AG08396 (cell line): ENCODE results near the gene IGF2R.
"Not testable (repeated sequence)": the region's sequence is repeated elsewhere in the genome, so short reads cannot be mapped to it uniquely, and the experiment has no call there.

ENCODE experiments used
- DNase-seq: peaks from one replicate; pipeline ENCODE4 v3.0.0; 2012; ENCODE audit warnings: low spot score, mixed read lengths

Gene IGF2R

GRCh38 chr6:159953091-159953601 lies 15.7 kb upstream of the IGF2R start:
- DNase-seq: no peak

- DNase-seq: no peak
These were observed 12.9 kb upstream of the IGF2R start for GRCh38 chr6:159955945-159956361.

- DNase-seq: no peak
These were observed 11.7 kb upstream of the IGF2R start for GRCh38 chr6:159957071-159957673.

GRCh38 chr6:159959165-159959975 lies 9.5 kb upstream of the IGF2R start:
- DNase-seq: no peak

DNA sequence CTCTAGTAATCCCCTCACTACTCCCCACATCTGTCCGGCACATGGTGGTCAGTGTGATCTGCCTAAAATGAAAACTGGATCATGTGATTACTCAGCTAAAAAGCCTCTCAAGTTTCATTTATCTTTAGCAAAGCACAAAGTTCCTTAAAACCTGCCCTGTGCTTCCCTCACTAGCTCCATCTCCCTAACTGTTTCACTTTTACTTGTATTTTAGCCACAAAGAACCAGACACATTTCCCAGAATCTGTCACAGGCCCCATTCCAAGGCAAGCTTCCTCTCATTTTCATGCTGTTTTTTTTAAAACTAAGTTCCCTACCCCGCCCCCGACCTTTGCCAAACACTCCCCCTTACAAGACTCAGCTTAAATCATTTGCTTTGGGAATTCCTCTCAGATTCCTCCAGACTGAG lies 8.9 kb upstream of the IGF2R start:
- no peak for DNase-seq

- no peak for DNase-seq
These were observed 8.4 kb upstream of the IGF2R start for GRCh38 chr6:159960485-159960884.

- DNase-seq: no peak
These were observed 7.4 kb upstream of the IGF2R start for GRCh38 chr6:159961528-159961927.

- DNase-seq: no peak
These were observed 5.8 kb upstream of the IGF2R start for GRCh38 chr6:159963111-159963510.

DNA sequence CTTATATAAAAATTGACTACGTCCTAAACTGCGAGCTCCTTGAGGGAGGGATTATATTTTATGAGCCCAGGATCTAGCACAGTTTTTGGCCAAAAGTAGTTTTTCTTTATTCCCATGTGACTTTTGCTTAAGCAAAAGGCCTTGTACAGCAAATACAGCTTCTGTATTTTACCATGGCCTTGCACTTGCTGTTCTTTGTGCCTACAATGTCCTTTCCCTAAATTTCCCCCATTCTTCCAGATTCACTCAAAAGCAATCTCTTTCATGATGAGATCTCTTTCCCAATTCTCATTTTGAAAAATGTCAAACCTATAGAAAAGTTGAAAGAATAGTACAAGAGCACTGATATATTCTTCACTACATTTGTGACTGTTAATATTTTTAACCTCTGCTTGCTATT lies 4.8 kb upstream of the IGF2R start:
- DNase-seq: no peak

DNA sequence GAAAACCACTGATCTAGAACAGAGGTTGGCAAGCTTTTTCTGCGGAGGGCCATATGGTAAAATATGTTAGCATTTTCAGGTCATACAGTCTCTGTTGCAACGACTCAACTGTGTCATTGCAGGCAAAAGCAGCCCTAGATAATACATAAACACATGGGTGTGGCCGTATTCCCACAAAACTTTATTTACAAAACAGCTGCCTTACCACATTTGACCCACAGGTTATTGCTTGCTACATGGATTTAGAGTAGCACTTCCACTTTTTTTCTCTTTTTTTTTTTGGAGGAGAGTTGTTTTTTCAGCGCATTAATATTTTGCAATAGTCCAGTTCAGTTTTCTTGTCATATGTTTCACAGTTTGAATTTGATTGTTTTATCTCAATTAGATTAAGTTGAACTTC lies 2.5 kb upstream of the IGF2R start:
- no peak for DNase-seq

DNA sequence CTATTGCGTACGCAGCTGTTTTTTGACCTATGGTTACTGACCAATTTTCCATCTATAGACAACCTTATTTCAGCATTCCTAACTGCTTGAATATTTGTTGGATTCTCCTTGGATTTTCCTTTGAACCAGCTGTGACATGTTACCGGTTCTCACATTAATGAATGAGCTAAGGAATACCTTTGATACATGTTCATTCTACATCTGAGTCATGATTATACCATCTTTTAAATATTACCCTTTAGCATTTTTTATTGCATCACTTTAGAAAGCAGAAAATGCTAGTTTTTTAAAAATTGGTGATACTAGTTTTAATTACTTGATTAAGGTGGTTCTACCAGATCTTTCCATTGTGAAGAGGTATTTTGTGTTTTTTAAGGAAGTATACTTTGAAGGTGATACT lies 1.9 kb upstream of the IGF2R start:
- no peak for DNase-seq

DNA sequence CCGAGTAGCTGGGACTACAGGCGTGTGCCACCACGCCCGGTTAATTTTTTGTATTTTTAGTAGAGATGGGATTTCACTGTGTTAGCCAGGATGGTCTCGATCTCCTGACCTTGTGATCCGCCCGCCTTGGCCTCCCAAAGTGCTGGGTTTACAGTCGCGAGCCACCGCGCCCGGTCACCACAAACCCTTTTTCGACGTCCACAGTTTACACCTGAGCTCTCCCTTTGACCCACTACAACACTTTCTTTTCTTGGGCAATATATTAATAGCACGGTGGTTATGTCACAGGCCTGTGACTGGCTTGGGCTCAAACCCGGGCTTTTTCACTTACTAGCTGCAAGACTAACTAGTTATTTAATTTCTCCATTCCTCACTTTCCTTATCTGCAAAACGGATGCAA lies 1.3 kb upstream of the IGF2R start:
- not testable (repeated sequence) for DNase-seq

DNA sequence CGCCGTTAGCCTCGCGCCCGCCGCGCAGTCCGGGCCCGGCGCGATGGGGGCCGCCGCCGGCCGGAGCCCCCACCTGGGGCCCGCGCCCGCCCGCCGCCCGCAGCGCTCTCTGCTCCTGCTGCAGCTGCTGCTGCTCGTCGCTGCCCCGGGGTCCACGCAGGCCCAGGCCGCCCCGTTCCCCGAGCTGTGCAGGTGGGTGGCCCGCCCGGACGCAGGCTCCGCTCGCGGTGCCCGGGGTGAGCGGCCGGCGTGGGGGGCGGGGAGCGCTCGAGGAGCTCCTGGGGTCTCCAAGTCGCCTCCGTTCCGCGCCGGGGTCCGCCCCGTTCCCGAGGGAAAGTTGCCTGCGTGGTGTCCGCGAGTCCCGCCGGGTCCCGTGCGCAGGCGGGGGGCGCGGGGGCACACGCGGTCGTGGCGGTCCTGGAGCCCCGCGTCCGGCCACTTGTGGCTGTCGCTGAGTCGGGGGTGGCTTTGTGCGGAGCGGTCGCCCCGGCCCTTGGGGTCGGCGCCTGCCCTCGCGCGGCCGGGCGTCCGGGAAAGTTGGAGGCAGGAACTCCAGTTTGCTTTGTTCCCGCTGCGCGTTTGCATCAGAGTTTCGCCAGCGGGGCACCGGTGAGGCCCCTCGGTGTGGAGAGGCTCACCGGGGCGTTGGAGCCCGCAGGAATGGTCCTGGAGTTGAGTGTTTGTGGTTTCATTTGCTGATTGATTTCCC lies 476 bp downstream of the IGF2R start:
- DNase-seq: peak; percentile 46

- DNase-seq: peak; percentile 82
These were observed 1.0 kb downstream of the IGF2R start for GRCh38 chr6:159969921-159970320.

DNA sequence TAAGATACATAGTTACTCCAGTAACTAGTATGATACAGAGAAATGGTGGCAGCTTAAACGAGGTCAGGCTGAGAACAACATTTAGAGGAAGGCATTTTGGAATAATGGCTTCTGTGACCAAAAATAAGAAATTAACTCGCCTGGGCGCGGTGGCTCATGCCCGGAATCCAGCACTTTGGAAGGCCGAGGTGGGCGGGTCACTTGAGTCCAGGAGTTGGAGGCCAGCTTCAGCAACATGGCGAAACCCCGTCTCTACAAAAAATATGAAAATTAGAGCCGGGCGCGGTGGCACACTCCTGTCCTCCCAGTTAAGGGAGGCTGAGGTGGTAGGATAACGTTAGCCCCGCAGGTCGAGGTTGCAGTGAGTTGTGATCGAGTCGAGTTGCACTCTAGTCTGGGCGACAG lies 1.8 kb downstream of the IGF2R start:
- no peak for DNase-seq

- DNase-seq: no peak
These were observed 2.7 kb downstream of the IGF2R start for GRCh38 chr6:159971341-159972178.

GRCh38 chr6:159972506-159973268 lies 3.8 kb downstream of the IGF2R start:
- DNase-seq: no peak

- DNase-seq: no peak
These were observed 4.5 kb downstream of the IGF2R start for GRCh38 chr6:159973406-159973805.

- peak; percentile 54 for DNase-seq
These were observed 5.1 kb downstream of the IGF2R start for GRCh38 chr6:159973951-159974350.

DNA sequence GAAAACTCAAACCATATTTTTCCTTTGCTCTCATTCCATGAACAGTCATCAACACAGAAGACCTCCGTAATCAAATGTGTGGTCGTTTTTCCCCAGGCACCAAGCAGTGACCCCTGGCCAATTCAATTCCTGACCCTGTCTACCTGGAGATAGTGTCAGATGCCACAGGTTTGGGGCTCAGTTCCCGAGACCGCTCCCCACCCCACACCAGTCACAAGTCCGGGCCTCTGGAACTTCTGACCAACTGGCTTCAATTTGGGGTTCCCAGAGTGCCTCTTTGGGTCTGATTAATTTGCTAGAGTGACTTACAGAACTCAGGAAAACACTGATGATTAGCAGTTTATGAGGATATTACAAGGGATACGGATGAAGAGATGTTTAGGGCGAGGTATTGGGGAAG lies 6.0 kb downstream of the IGF2R start:
- DNase-seq: no peak

GRCh38 chr6:159976686-159977254 lies 7.9 kb downstream of the IGF2R start:
- DNase-seq: no peak
